WTC11 (cell line): ENCODE data around the gene C2orf92.

Source experiments
- ATF2 ChIP-seq: sonication (generic); formaldehyde crosslinking; IDR thresholded peaks from 2 replicates; pipeline ENCODE4 v1.8.1; 2022; ENCODE audit warnings: low read depth, missing genetic modification reagents, borderline replicate concordance
- CREB1 ChIP-seq: sonication (generic); formaldehyde crosslinking; IDR thresholded peaks from 2 replicates; pipeline ENCODE4 v1.8.0; 2023; ENCODE audit warnings: mild to moderate bottlenecking, missing genetic modification reagents
- ELF4 ChIP-seq: sonication (generic); formaldehyde crosslinking; IDR thresholded peaks from 2 replicates; pipeline ENCODE4 v1.8.1; 2022; ENCODE audit warnings: low read depth, mild to moderate bottlenecking, moderate library complexity, missing genetic modification reagents
- JUN ChIP-seq: sonication (generic); formaldehyde crosslinking; IDR thresholded peaks from 2 replicates; pipeline ENCODE4 v1.8.0; 2023; ENCODE audit warnings: mild to moderate bottlenecking, missing genetic modification reagents
- ZNF232 ChIP-seq: sonication (generic); formaldehyde crosslinking; IDR thresholded peaks from 2 replicates; pipeline ENCODE4 v1.8.0; 2022; ENCODE audit warnings: mild to moderate bottlenecking, missing genetic modification reagents

GRCh38 chr2:97706708-97707345 lies 37.3 kb downstream of the C2orf92 start:
- TF ChIP-seq CREB1 (CRISPR knock-in tag) (no peak), ATF2 (CRISPR knock-in tag) (no peak), ZNF232 (CRISPR knock-in tag) (no peak), ELF4 (CRISPR knock-in tag) (no peak), JUN (no peak)
